HG02798 (cell line): Measurements from ENCODE around the gene CWC25.
"Not testable (repeated sequence)": the region's sequence is repeated elsewhere in the genome, so short reads cannot be mapped to it uniquely, and the experiment has no call there.

Source experiments
- ATAC-seq: cut with Tn5 transposase; IDR thresholded peaks from one replicate; pipeline ENCODE4 v1.9.1; 2021; ENCODE audit warnings: mild to moderate bottlenecking; ENCODE audit not compliant: unreplicated experiment, poor library complexity

Gene CWC25

GRCh38 chr17:38790148-38790707 lies 34.9 kb downstream of the CWC25 start:
- ATAC-seq, result not testable (repeated sequence)

GRCh38 chr17:38789185-38789584 lies 35.9 kb downstream of the CWC25 start:
- ATAC-seq, result no peak

GRCh38 chr17:38787999-38788398 lies 37.1 kb downstream of the CWC25 start:
- ATAC-seq, result not testable (repeated sequence)

GRCh38 chr17:38786372-38786771 lies 38.7 kb downstream of the CWC25 start:
- ATAC-seq, result no peak

GRCh38 chr17:38783227-38783626 lies 41.9 kb downstream of the CWC25 start:
- no peak for ATAC-seq

GRCh38 chr17:38779965-38780752 lies 45.0 kb downstream of the CWC25 start:
- ATAC-seq, result no peak

- no peak for ATAC-seq
These were observed 47.4 kb downstream of the CWC25 start for GRCh38 chr17:38777641-38778250.

GRCh38 chr17:38773258-38773657 lies 51.9 kb downstream of the CWC25 start:
- no peak for ATAC-seq

GRCh38 chr17:38768417-38768816 lies 56.7 kb downstream of the CWC25 start:
- ATAC-seq, result no peak

GRCh38 chr17:38766341-38766740 lies 58.8 kb downstream of the CWC25 start:
- no peak for ATAC-seq

GRCh38 chr17:38762231-38762630 lies 62.9 kb downstream of the CWC25 start:
- ATAC-seq, result no peak

- ATAC-seq, result no peak
These were observed 63.5 kb downstream of the CWC25 start for GRCh38 chr17:38761612-38762011.

GRCh38 chr17:38753071-38753506 lies 72.0 kb downstream of the CWC25 start:
- no peak for ATAC-seq

- peak; percentile 87 for ATAC-seq
These were observed 72.6 kb downstream of the CWC25 start, which contains the start of gene PSMB3 for GRCh38 chr17:38752308-38753070. Gene PSMB3, plus strand, starts transcription at chr17:38752741. Its CDS starts 86 bp downstream, at chr17:38752827.

GRCh38 chr17:38751808-38752307 lies 73.3 kb downstream of the CWC25 start:
- peak; percentile 28 for ATAC-seq

- no peak for ATAC-seq
These were observed 73.8 kb downstream of the CWC25 start for GRCh38 chr17:38751144-38751807.
